GM23248 (cell line): ENCODE measurements around the gene PEX1. TPM values are rescaled to one million over a fixed set of nuclear protein-coding genes. Genes with fewer than 3 reads are reported as not detected.
"Not testable (repeated sequence)": the region's sequence is repeated elsewhere in the genome, so short reads cannot be mapped to it uniquely, and the experiment has no call there.

Source experiments
- DNase-seq: peaks from one replicate; pipeline ENCODE4 v3.0.0-alpha.2; 2015
- H2AFZ ChIP-seq: fragments of 200-600 bp; sonication (generic); 2 replicates; pipeline ENCODE4 v1.6.1; 2016; ENCODE audit warnings: antibody characterized with exemption
- H3F3A ChIP-seq: fragments of 200-600 bp; sonication (generic); 2 replicates; pipeline ENCODE4 v1.6.1; 2016; ENCODE audit warnings: mild to moderate bottlenecking, antibody characterized with exemption, mixed run types; ENCODE audit not compliant: insufficient read depth
- H3K27ac ChIP-seq: fragments of 200-600 bp; sonication (generic); 2 replicates; pipeline ENCODE4 v1.5.1; 2016; ENCODE audit warnings: mild to moderate bottlenecking
- H3K27me3 ChIP-seq: fragments of 200-600 bp; sonication (generic); replicated peaks from 2 replicates; pipeline ENCODE4 v1.6.1; 2016; ENCODE audit warnings: mild to moderate bottlenecking; ENCODE audit not compliant: insufficient read depth
- H3K36me3 ChIP-seq: fragments of 200-600 bp; sonication (generic); 2 replicates; pipeline ENCODE4 v1.6.1; 2016; ENCODE audit warnings: low read depth, mild to moderate bottlenecking
- H3K4me1 ChIP-seq: fragments of 200-600 bp; sonication (generic); 2 replicates; pipeline ENCODE4 v1.6.1; 2016; ENCODE audit warnings: mild to moderate bottlenecking; ENCODE audit not compliant: insufficient read depth
- H3K4me2 ChIP-seq: fragments of 200-600 bp; sonication (generic); one replicate; pipeline ENCODE4 v1.6.1; 2016; ENCODE audit warnings: mild to moderate bottlenecking; ENCODE audit not compliant: unreplicated experiment
- H3K4me3 ChIP-seq: fragments of 200-600 bp; sonication (generic); 2 replicates; pipeline ENCODE4 v1.5.1; 2016; ENCODE audit warnings: mild to moderate bottlenecking
- H3K79me2 ChIP-seq: fragments of 200-600 bp; sonication (generic); 2 replicates; pipeline ENCODE4 v1.6.1; 2016; ENCODE audit warnings: mild to moderate bottlenecking; ENCODE audit not compliant: insufficient read depth
- H3K9ac ChIP-seq: fragments of 200-600 bp; sonication (generic); 2 replicates; pipeline ENCODE4 v1.6.1; 2016; ENCODE audit warnings: mild to moderate bottlenecking
- H3K9me2 ChIP-seq: fragments of 200-600 bp; sonication (generic); 2 replicates; pipeline ENCODE4 v1.6.1; 2016; ENCODE audit warnings: mixed run types, mild to moderate bottlenecking, moderate library complexity; ENCODE audit not compliant: insufficient read depth
- H3K9me3 ChIP-seq: fragments of 200-600 bp; sonication (generic); one replicate; pipeline ENCODE4 v1.6.1; 2017; ENCODE audit warnings: low read depth
- H4K20me1 ChIP-seq: fragments of 200-600 bp; sonication (generic); 2 replicates; pipeline ENCODE4 v1.6.0; 2016; ENCODE audit not compliant: insufficient read depth
- EZH2 ChIP-seq: fragments of 200-600 bp; sonication (generic); IDR thresholded peaks from 2 replicates; pipeline ENCODE4 v1.6.1; 2018; ENCODE audit warnings: antibody characterized with exemption, mild to moderate bottlenecking; ENCODE audit not compliant: insufficient read depth, poor library complexity, severe bottlenecking
- EZH2phosphoT487 ChIP-seq: fragments of 200-600 bp; sonication (generic); IDR thresholded peaks from 2 replicates; pipeline ENCODE4 v1.6.1; 2018; ENCODE audit warnings: antibody characterized with exemption, moderate library complexity, mild to moderate bottlenecking, low read depth; ENCODE audit not compliant: insufficient read depth
- WGBS, 2 experiments: methylation state at CpG; one replicate each; pipeline ENCODE4 v1.1.6; 2015 to 2017; ENCODE audit warnings: low lambda C conversion rate in 2 of 2, low coverage in 1 of 2; ENCODE audit errors: missing lambda C conversion rate in 2 of 2; 5-methylcytosine and 5-hydroxymethylcytosine counted together
- in situ Hi-C: fragments of 300-500 bp; cut with MboI; formaldehyde crosslinking; loops from 2 replicates; pipeline ENCODE4 v1.15.0; 2020
- polyA plus RNA-seq: library from polyadenylated mRNA; unstranded; fragments of >200 nt; fragmentation: Nextera tagmentation; extraction: Ambion mirVana; gene quantifications from 2 replicates; pipeline ENCODE4 v1.2.1, GENCODE V29; 2016
- total RNA-seq: library from RNA; depleted of rRNA; stranded (reverse); fragments of >200 nt; shearing (Covaris generic); gene quantifications from 2 replicates; pipeline ENCODE4 v1.2.3, GENCODE V29; 2014

PEX1 gene
- total and polyA plus RNA-seq, 2 experiments from 2014 or later = 6.4 to 12.8 TPM

DNA sequence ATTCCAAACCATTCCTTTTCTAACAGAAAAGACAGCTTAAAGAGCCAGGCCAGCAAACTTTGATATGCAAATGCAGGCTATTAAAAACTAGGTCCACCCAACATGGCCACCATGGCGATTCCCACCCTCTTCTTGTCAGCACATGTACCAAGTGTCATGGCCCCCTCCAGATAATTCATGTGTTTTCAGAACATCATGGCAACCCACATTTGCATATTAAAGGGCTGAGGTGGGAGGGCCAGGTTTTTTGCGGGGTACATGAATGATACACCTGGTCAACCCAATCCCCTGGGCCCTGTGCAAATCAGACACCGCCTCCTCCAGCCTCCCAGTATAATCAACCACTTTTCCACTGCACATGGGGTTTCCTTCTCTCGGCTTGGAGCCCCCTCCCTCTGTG lies 49.6 kb downstream of the PEX1 start:
- Histone ChIP-seq H3K9me3 (no peaks in the 10 kb centered on the region), H3K4me1 (no peaks in the 10 kb centered on the region), H3K27ac (no peak overlapping the region), H4K20me1 (no peaks in the 10 kb centered on the region), H3K9ac (no peak overlapping the region), H3K79me2 (no peaks in the 10 kb centered on the region), H3K4me3 (no peak overlapping the region), H3F3A (no peaks in the 10 kb centered on the region), H3K9me2 (no peaks in the 10 kb centered on the region), H2AFZ (no peak overlapping the region), H3K4me2 (no peak overlapping the region), H3K27me3 (no peaks in the 10 kb centered on the region), H3K36me3 (no peaks in the 10 kb centered on the region)
- in situ Hi-C loops = no loop called here
- 90 to 94% methylated on average over 4 of the region's 4 CpGs for WGBS, 2 experiments
- DNase-seq = no peak
- TF ChIP-seq EZH2phosphoT487 (no peak), EZH2 (no peak)

DNA sequence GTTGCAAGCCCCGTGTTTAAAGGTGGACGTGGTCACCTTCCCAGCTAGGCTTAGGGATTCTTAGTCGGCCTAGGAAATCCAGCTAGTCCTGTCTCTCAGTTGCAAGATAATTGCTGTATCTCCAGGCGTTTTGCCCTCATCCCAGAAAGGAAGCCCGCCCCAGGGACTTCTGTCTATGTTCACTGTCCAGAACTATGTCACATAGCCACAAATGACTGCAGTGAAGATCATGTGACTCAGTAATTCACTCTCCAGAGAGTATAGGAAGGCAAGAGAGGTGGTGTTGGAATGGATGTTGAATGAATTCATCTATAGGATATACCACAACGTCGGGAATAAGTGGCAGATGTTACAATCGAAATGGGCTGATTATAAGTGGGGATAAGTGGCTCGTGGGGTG lies 50.2 kb downstream of the PEX1 start:
- no peak overlapping the region for H3K27ac ChIP-seq
- no peaks in the 10 kb centered on the region for H3K79me2 ChIP-seq
- H3K9ac ChIP-seq = no peak overlapping the region
- DNase-seq = no peak
- no peaks in the 10 kb centered on the region for H3K4me1 ChIP-seq
- H3F3A ChIP-seq = no peaks in the 10 kb centered on the region
- H3K27me3 ChIP-seq = no peaks in the 10 kb centered on the region
- H3K4me3 ChIP-seq = no peak overlapping the region
- H3K9me2 ChIP-seq = no peaks in the 10 kb centered on the region
- TF ChIP-seq EZH2 (no peak), EZH2phosphoT487 (no peak)
- 85 to 87% methylated on average over 7 to 9 of the region's 9 CpGs for WGBS, 2 experiments
- H3K9me3 ChIP-seq = no peaks in the 10 kb centered on the region
- no peaks in the 10 kb centered on the region for H3K36me3 ChIP-seq
- H3K4me2 ChIP-seq = no peak overlapping the region
- H2AFZ ChIP-seq = no peak overlapping the region
- no peaks in the 10 kb centered on the region for H4K20me1 ChIP-seq
- in situ Hi-C loops = no loop called here

DNA sequence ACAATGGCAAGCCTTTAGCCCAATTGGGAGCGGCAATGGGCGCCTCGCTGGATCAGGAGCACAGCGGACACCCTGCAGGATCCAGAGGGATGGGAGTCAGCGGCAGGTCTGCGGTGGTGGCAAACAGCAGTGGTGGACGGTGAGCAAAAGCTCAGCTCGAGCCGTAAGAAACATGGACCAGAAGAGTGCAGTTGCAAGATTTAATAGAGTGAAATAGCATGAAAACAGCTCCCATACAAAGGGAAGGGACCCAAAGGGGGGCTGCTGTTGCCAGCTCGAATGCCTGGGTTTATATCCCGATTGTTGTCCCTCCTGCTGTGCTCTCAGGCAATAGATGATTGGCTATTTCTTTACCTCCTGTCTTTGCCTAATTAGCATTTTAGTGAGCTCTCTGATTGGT lies 50.6 kb downstream of the PEX1 start, which contains the start of gene ERVW-1:
Gene ERVW-1 (minus strand): TSS at position 266 of the 400 bp plus-strand sequence. CDS start 7,565 bp downstream, outside the sequence.
- H3K27me3 ChIP-seq, H3K4me2 ChIP-seq, H3K27ac ChIP-seq, H3K4me1 ChIP-seq, H3K9me2 ChIP-seq, H4K20me1 ChIP-seq, H3K79me2 ChIP-seq, H3K9ac ChIP-seq, H2AFZ ChIP-seq, H3K4me3 ChIP-seq, in situ Hi-C loops, H3F3A ChIP-seq, H3K36me3 ChIP-seq, DNase-seq, H3K9me3 ChIP-seq: not testable (repeated sequence)
- WGBS, 2 experiments = 88 to 92% methylated on average over 11 of the region's 11 CpGs

DNA sequence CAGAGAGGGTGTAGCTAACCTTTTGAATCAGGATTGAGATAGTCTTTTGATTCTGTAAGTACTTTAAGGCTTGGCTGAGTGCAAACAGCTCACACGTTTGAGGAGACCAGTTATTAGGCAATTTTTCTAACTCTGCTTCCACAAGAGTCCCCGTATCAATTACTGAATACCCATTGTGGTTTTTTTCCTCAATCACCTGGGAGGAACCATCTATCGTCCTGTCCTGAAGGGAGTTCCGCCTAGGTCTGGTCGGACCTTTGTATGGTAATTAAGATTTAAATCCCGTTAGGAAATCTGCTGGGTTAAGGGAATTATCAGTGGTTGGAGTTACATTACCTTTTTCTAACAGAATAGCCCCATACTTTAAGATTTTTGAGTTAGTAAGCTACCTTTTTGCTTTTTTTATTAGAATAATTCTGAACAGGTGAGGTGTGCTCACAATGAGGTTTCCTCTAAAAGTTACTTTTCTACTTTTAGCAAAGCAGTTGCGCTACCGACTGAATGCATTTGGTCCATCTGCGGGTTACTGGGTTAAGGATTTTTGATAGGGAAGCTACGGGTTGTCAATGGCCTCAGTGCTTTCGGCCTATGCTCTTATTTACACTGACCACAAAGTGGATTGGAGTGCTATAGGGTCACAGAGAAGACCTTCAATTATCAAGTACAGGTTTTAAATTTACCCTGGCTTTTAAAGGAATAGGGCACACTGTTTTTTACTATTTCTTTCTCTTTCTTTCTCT lies 52.3 kb downstream of the PEX1 start:
- DNase-seq, H3K4me2 ChIP-seq, H2AFZ ChIP-seq, H3K27me3 ChIP-seq, in situ Hi-C loops, H4K20me1 ChIP-seq, H3K79me2 ChIP-seq, H3F3A ChIP-seq, H3K4me3 ChIP-seq, H3K4me1 ChIP-seq, H3K9ac ChIP-seq, H3K36me3 ChIP-seq, H3K9me3 ChIP-seq, H3K9me2 ChIP-seq, H3K27ac ChIP-seq: not testable (repeated sequence)
- WGBS, 2 experiments = 89 to 90% methylated on average over 11 of the region's 11 CpGs

DNA sequence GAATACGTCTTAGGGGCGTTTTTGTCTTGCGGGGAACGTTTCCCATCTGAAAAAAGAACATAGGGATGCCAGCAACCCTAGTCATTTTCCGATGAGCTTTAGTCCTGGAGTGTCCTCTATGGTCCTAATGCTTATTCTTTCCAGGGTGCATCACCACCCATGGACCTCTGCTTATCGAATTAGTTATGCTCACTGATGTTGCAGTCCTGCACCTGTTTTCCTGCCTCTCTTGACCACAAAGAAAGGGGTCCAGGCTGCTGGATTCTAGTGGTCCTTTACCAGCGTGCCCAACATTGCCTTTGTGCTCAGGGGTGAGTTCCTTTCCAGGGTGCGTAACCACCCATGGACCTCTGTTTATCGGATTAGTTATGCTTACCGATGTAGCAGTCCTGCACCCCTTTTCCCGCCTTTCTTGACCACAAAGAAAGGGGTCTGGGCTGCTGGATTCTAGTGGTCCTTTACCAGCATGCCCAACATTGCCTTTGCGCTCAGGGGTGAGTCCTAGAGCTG lies 53.0 kb downstream of the PEX1 start:
- DNase-seq, in situ Hi-C loops, H3F3A ChIP-seq, H2AFZ ChIP-seq, H3K9me2 ChIP-seq, H3K4me3 ChIP-seq, H3K4me1 ChIP-seq, H4K20me1 ChIP-seq, H3K27ac ChIP-seq, H3K9me3 ChIP-seq, H3K9ac ChIP-seq, H3K27me3 ChIP-seq, H3K79me2 ChIP-seq, H3K36me3 ChIP-seq, H3K4me2 ChIP-seq: not testable (repeated sequence)
- 75 to 77% methylated on average over 12 of the region's 12 CpGs for WGBS, 2 experiments

DNA sequence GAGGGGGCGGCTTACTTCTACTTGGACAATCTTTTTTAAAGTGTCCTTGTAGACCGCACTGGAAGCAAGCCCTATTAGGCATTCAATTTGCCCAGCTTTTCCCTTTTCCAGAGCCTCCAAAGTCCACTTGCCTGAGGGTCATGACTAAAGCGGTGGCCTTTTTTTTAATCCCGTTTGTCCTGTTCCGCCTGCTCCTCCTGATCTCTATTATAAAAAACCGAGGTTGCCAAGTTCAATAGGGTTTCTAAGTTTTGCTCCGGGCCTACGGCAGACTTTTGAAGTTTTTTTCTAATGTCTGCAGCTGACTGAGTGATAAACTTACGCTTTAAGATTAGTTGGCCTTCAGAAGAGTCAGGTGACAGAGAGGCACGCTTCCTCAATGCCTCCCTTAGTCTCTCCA lies 54.3 kb downstream of the PEX1 start:
- H3K4me2 ChIP-seq, H3K9me2 ChIP-seq, H4K20me1 ChIP-seq, in situ Hi-C loops, H2AFZ ChIP-seq, H3K27me3 ChIP-seq, H3K27ac ChIP-seq, DNase-seq, H3K4me3 ChIP-seq, H3K36me3 ChIP-seq, H3F3A ChIP-seq, H3K9ac ChIP-seq, H3K79me2 ChIP-seq, H3K9me3 ChIP-seq, H3K4me1 ChIP-seq: not testable (repeated sequence)
- WGBS, 2 experiments = 86 to 90% methylated on average over 10 of the region's 10 CpGs

DNA sequence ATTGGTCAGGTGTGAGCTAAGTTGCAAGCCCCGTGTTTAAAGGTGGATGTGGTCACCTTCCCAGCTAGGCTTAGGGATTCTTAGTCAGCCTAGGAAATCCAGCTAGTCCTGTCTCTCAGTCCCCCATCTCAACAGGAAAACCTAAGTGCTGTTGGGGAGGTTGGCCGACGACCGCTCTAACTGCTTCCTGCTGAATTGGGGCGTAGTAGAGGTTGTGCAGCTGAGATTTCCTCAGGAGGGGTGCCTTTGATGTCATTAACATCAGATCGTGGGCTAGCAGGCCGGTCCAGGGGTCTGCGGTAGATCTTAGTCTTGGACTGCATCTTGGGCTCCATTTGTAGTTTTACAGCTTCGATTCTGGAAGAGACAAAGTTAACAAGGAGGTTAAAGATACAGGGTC lies 59.7 kb downstream of the PEX1 start:
- H3K4me2 ChIP-seq, H3K4me3 ChIP-seq, H3F3A ChIP-seq, H3K79me2 ChIP-seq, in situ Hi-C loops, H2AFZ ChIP-seq, H3K27ac ChIP-seq, H3K4me1 ChIP-seq, H3K27me3 ChIP-seq, H3K9me3 ChIP-seq, H4K20me1 ChIP-seq, H3K9ac ChIP-seq, H3K9me2 ChIP-seq, H3K36me3 ChIP-seq, DNase-seq: not testable (repeated sequence)
- 89 to 93% methylated on average over 9 of the region's 9 CpGs for WGBS, 2 experiments
